Activated CD4-positive, alpha-beta T cell treated with anti-CD3 and anti-CD28 coated beads for 48 hours (primary cell): ENCODE results near the gene TMEM131.
"Not testable (repeated sequence)": the region's sequence is repeated elsewhere in the genome, so short reads cannot be mapped to it uniquely, and the experiment has no call there.

Experiments used
- DNase-seq: peaks from one replicate; pipeline ENCODE4 v3.0.0-alpha.2; 2020

Gene TMEM131

DNA sequence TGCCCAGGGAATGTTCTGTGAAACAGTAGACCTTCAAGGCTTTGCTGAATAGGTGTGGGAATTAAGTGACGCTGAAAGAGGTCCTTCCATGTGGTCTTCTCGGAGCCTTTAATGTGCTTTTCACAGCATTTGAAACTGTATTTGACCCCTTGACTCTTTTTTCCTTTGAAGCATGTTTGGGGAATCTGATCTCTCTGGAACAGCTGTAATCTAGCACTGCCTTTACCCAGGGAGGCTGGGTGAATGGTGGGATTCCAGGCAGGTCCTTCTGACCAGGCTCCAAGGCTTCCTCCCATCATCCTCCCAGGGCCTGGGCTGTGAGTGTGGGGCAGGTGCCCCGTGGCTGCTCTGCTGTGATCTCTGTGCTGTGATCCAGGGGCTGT, 278.1 kb downstream of the TMEM131 start:
- DNase-seq: no peak

DNA sequence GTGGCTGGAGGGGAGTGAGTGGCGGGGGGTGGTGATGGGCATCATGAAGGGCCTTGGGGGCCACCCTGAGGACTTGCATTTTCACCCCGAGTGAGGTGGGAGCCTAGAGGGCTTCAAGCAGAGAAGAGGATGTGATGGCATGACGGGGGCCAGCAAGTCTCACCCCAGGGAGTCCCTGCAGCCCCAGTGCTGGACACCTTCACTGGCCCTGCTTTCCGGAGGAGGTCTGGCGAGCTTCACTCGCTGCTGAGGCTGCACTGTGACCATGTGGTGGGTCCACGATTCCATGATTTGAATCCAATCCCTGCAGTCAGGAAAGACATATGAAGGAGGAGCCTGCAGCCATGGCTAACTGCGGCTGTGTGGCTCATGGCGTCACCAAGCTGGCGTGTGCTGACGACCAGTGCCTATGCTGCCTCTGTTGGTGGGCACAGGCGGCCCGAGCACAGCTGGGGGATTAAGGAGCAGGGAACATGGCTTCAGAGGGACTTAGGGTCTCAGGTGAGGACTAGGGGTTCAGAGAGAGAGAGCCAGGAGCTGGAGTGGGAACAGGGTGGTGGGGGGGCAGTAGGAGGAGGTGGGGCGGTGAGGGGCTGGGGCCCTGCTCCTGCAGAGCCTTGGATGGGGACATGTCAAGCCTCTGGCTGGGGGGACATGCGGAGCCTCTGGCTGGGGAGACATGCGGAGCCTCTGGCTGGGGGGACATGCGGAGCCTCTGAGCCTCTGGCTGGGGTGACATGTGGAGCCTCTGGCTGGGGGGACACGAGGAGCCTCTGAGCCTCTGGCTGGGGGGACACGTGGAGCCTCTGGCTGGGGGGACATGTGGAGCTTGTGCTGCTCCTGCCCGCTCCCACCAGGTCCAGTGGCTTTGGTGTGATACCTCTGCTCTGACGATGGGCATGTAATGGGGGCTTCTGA, 278.8 kb downstream of the TMEM131 start:
- no peak for DNase-seq

DNA sequence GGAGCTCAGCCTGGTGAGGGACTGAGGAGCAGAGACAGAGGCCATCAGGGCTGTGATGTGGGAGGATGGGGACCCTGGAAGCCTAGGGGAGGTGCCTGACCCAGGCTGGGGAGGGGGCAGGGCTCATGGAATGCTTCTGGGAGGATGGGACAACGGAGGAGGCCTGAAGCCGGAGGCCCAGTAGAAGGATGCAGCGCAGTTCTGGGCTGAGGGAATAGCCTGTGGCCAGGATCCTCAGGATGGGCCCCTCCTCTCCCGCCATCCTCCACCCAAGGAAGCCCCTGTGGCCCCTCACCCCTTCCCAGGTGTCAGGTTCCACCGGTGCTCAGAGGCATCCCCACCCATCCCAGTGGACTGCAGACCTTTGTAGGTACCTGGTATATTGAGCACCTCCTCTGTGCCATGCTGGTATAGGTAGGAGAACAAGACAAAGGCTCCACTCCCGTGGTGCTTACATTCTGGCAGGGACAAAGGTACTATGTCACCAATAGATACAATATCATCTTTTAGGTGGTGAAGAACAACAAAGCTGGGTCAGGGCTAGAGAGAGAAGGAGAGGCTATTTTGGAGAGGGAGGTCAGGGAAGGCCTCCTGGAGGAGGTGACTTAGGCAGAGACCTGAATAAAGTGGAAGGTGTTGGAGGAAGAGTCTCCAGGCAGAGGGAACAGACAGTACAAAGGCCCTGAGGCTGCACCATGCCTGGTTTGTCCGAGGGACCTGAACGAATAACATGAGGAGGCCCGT, 279.6 kb downstream of the TMEM131 start:
- DNase-seq: no peak

DNA sequence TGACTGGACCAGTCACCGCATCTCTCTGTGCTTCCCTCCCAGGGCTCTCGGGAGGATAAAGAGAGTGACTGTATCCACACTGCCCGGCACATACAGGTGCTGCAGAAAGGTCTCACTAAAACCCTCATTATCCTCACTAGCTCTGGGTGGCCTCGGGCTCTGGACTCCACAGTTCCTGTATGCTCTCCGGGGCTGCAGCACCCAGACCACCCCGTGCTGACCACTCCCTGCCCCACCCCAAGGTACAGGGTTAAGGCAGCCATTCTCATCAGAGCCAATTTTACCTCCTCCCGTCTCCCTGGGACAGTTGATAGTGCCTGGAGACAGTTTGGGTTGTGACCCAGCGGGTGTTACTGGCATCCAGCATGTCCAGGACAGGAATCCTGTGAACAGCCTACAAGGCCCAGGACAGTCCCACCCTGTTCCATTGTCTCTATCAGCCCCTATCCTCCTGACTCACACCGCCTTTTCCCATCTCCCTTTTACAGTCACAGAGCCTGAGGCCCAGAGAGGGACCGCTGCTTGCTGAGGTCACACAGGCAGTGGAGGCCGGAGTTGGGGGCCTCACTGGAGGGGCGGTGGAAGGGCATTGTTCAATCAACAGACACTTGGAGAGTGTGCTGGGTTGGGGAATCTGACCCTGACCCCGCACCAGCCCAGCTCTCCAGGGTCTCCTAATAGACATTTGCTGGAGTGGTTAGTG, 280.6 kb downstream of the TMEM131 start:
- DNase-seq: no peak

- peak; percentile 56 for DNase-seq
These were observed 281.4 kb downstream of the TMEM131 start for GRCh38 chr2:97714084-97714949.

- DNase-seq: peak; percentile 71
These were observed 282.3 kb downstream of the TMEM131 start, which contains the start of gene ZAP70 for GRCh38 chr2:97713296-97714083. ZAP70 (plus strand) TSS chr2:97713576; CDS start chr2:97724037, 10,461 bp downstream.

DNA sequence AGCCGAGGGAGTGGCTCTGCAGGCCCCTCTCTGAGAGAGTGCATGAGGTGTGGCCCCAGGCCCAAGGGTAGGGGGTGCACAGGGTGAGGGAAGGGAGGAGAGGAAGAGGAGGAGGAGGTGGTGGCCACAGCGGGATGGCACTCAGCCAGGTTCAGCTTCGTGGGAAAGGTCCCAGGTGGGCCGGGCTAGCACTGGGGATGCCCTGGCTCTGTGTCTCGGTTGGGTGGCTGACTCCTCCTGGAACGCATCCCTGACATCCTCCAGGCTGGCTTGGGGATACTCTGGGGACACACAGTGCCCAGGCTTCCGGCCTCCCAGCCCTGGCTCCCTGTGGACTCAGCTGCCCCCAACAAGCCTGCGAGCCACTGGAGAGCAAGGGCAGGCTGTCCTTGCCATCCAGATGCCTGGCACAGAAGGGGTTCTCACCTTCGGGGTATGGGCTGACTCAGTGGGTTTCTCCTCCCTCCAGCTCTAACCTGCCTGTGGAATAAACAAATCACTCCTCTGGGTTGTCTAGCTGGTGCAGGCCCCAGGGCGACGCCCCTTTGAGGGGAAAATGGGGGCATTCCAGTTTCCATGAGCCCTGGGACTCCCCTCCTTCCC, 283.0 kb downstream of the TMEM131 start:
- peak; percentile 62 for DNase-seq

DNA sequence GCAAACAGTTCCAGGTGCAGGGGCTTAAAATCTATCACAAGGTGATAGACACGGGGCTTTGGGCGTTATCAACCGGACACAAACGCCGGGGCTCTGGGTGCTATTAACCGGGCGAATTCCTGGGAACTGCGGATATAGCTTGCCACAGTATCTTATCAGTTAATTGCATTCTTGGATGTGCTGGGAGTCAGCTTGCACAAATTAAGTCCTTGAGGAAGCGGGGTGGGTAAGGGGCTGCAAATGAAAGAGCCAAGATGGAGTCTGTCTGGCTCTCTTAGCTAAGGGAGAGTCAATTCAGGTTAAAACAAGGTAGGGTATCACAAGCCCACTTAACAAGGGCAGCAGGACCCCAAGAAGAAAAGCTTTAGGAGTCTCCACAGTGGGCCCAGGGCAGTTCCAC, 283.6 kb downstream of the TMEM131 start:
- not testable (repeated sequence) for DNase-seq

- DNase-seq: no peak
These were observed 284.4 kb downstream of the TMEM131 start for GRCh38 chr2:97711394-97711711.

- DNase-seq: no peak
These were observed 287.1 kb downstream of the TMEM131 start for GRCh38 chr2:97708608-97709007.

- DNase-seq: no peak
These were observed 287.7 kb downstream of the TMEM131 start for GRCh38 chr2:97708048-97708380.

DNA sequence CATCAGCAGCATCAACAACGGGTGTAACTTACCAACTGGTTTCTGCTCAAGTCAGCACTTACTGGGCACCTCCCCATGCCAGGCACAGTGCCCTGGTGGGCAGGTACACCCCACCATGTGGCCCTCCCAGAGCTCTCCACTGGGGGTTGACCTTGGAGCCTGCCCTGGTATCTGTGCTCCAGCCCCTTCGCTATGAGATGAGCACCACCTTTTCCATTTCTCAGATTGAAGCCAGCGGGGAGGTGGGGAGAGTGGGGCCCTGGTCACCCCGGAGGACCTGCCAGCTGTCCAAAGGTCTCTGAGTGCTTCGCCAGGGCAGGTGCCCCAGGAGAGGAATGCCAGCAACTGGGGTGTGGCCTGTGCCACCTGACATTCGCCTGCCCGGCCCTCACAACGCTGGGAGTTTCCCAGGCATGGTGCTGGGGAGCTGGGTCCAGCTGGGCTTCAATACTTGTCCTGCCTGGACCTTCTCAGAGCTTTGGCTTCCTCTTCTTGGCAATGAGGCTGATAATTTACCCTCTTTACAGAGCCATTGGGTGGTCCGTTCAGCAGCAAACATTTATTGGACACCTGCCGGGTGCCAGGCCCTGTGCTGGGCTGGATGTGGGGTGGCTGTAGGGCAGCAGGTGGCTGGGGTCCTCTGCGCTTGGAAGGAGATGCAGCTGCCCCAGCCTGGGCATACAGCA, 288.2 kb downstream of the TMEM131 start:
- DNase-seq: no peak

- DNase-seq: no peak
These were observed 288.9 kb downstream of the TMEM131 start for GRCh38 chr2:97706708-97707345.
